Cortex of kidney (tissue), 1 donor: ENCODE data around the gene NELL1.

ENCODE experiments used
- DNase-seq: peaks from one replicate; lab custom pipeline; 2025; lab: John Stamatoyannopoulos, UW

NELL1 gene

GRCh38 chr11:21564833-21565682 is 895.7 kb downstream of the NELL1 start:
- no peak for DNase-seq

GRCh38 chr11:21566521-21567117 is 897.2 kb downstream of the NELL1 start:
- no peak for DNase-seq

- DNase-seq, result no peak
These were observed 898.4 kb downstream of the NELL1 start for GRCh38 chr11:21567645-21568290.

- DNase-seq, result no peak
These were observed 902.8 kb downstream of the NELL1 start for GRCh38 chr11:21572210-21572609.

GRCh38 chr11:21582791-21583190 is 913.4 kb downstream of the NELL1 start:
- DNase-seq, result no peak

- DNase-seq, result no peak
These were observed 919.4 kb downstream of the NELL1 start for GRCh38 chr11:21588754-21589153.

GRCh38 chr11:21602699-21603098 is 933.3 kb downstream of the NELL1 start:
- no peak for DNase-seq

GRCh38 chr11:21603886-21604285 is 934.5 kb downstream of the NELL1 start:
- no peak for DNase-seq

GRCh38 chr11:21604564-21604963 is 935.2 kb downstream of the NELL1 start:
- no peak for DNase-seq

GRCh38 chr11:21612326-21612725 is 942.9 kb downstream of the NELL1 start:
- DNase-seq, result no peak

GRCh38 chr11:21614961-21615360 is 945.6 kb downstream of the NELL1 start:
- DNase-seq, result no peak

GRCh38 chr11:21615955-21616371 is 946.6 kb downstream of the NELL1 start:
- no peak for DNase-seq

- DNase-seq, result no peak
These were observed 953.2 kb downstream of the NELL1 start for GRCh38 chr11:21622566-21622965.

GRCh38 chr11:21622995-21623394 is 953.6 kb downstream of the NELL1 start:
- DNase-seq, result no peak
